Measurements from ENCODE around the gene DGKK. TPM values are rescaled to one million over a fixed set of nuclear protein-coding genes. Genes with fewer than 3 reads are reported as not detected.
A peak's percentile ranks its signal among the peaks of the same experiment; 100 is the strongest.

DGKK gene
- total and polyA plus RNA-seq, 5 donors from 2014 or later = not detected

GRCh38 chrX:50471390-50471789, 765 bp upstream of the DGKK start:
- Histone ChIP-seq H3K4me3 (ENCODE audit: low read depth, low read length) (no peak overlapping the region), H3K27ac (ENCODE audit: insufficient read depth, low read length, poor library complexity, severe bottlenecking) (no peak overlapping the region), H3K9me3 (ENCODE audit: control insufficient read depth in 2 of 2, low read length in 2 of 2) (no peaks in the 10 kb centered on the region), H3K27me3 (ENCODE audit: control insufficient read depth, insufficient read depth, low read length) (peaks cover 7% of the 10 kb centered on the region), H3K36me3 (ENCODE audit: control insufficient read depth, insufficient read depth, low read length) (no peaks in the 10 kb centered on the region), H3K4me1 (ENCODE audit: control insufficient read depth, insufficient read depth, low read length, poor library complexity, severe bottlenecking) (no peaks in the 10 kb centered on the region)
- H3K9me3 Mint-ChIP-seq = peaks cover 0 to 3% (median 0%) of the 10 kb centered on the region in 7 donors
- no peak for ATAC-seq (ENCODE audit: low read depth in 2 of 2)
- DNase-seq = no peak
- peak overlapping the region in 1 of 4 donors; percentile 29 for H3K4me3 Mint-ChIP-seq
- H3K27ac Mint-ChIP-seq = no peak overlapping the region
- no peaks in the 10 kb centered on the region for H3K36me3 Mint-ChIP-seq
- peaks cover 66% of the 10 kb centered on the region for H3K27me3 Mint-ChIP-seq
- peaks cover 0 to 5% (median 0%) of the 10 kb centered on the region in 4 donors for H3K4me1 Mint-ChIP-seq

- Histone ChIP-seq H3K36me3 (ENCODE audit: control insufficient read depth, insufficient read depth, low read length) (no peaks in the 10 kb centered on the region), H3K4me3 (ENCODE audit: low read depth, low read length) (no peak overlapping the region), H3K4me1 (ENCODE audit: control insufficient read depth, insufficient read depth, low read length, poor library complexity, severe bottlenecking) (no peaks in the 10 kb centered on the region), H3K27ac (ENCODE audit: insufficient read depth, low read length, poor library complexity, severe bottlenecking) (no peak overlapping the region), H3K27me3 (ENCODE audit: control insufficient read depth, insufficient read depth, low read length) (peaks cover 3% of the 10 kb centered on the region), H3K9me3 (ENCODE audit: control insufficient read depth in 2 of 2, low read length in 2 of 2) (no peaks in the 10 kb centered on the region)
- Mint-ChIP-seq H3K4me3 (no peak overlapping the region), H3K9me3 (peaks cover 0 to 3% (median 0%) of the 10 kb centered on the region in 7 donors), H3K4me1 (peaks cover 0 to 5% (median 0%) of the 10 kb centered on the region in 4 donors), H3K27ac (no peak overlapping the region), H3K36me3 (no peaks in the 10 kb centered on the region), H3K27me3 (peaks cover 68% of the 10 kb centered on the region)
- no peak for DNase-seq
- ATAC-seq (ENCODE audit: low read depth in 2 of 2) = no peak
These were observed 1.4 kb downstream of the DGKK start for GRCh38 chrX:50469206-50469605.

GRCh38 chrX:50459615-50460014, 11.0 kb downstream of the DGKK start:
- Mint-ChIP-seq H3K4me1 (no peaks in the 10 kb centered on the region), H3K27ac (no peak overlapping the region), H3K4me3 (no peak overlapping the region), H3K36me3 (no peaks in the 10 kb centered on the region), H3K9me3 (peaks cover 0 to 1% (median 0%) of the 10 kb centered on the region in 7 donors), H3K27me3 (peaks cover 14% of the 10 kb centered on the region)
- ATAC-seq (ENCODE audit: low read depth in 2 of 2) (no peak), DNase-seq (no peak)
- Histone ChIP-seq H3K4me3 (ENCODE audit: low read depth, low read length) (no peak overlapping the region), H3K9me3 (ENCODE audit: control insufficient read depth in 2 of 2, low read length in 2 of 2) (no peaks in the 10 kb centered on the region), H3K27me3 (ENCODE audit: control insufficient read depth, insufficient read depth, low read length) (no peaks in the 10 kb centered on the region), H3K36me3 (ENCODE audit: control insufficient read depth, insufficient read depth, low read length) (no peaks in the 10 kb centered on the region), H3K4me1 (ENCODE audit: control insufficient read depth, insufficient read depth, low read length, poor library complexity, severe bottlenecking) (no peaks in the 10 kb centered on the region), H3K27ac (ENCODE audit: insufficient read depth, low read length, poor library complexity, severe bottlenecking) (no peak overlapping the region)

- H3K27me3 Mint-ChIP-seq = peaks cover 12% of the 10 kb centered on the region
- Histone ChIP-seq H3K4me1 (ENCODE audit: control insufficient read depth, insufficient read depth, low read length, poor library complexity, severe bottlenecking) (no peaks in the 10 kb centered on the region), H3K36me3 (ENCODE audit: control insufficient read depth, insufficient read depth, low read length) (no peaks in the 10 kb centered on the region), H3K27ac (ENCODE audit: insufficient read depth, low read length, poor library complexity, severe bottlenecking) (no peak overlapping the region), H3K4me3 (ENCODE audit: low read depth, low read length) (no peak overlapping the region), H3K27me3 (ENCODE audit: control insufficient read depth, insufficient read depth, low read length) (no peaks in the 10 kb centered on the region), H3K9me3 (ENCODE audit: control insufficient read depth in 2 of 2, low read length in 2 of 2) (no peaks in the 10 kb centered on the region)
- H3K9me3 Mint-ChIP-seq = peaks cover 0 to 1% (median 0%) of the 10 kb centered on the region in 7 donors
- no peak for ATAC-seq (ENCODE audit: low read depth in 2 of 2)
- H3K4me1 Mint-ChIP-seq = no peaks in the 10 kb centered on the region
- H3K27ac Mint-ChIP-seq = no peak overlapping the region
- H3K4me3 Mint-ChIP-seq = no peak overlapping the region
- H3K36me3 Mint-ChIP-seq = no peaks in the 10 kb centered on the region
- DNase-seq = no peak
These were observed 12.1 kb downstream of the DGKK start for GRCh38 chrX:50458483-50458882.

- no peak overlapping the region for H3K27ac ChIP-seq (ENCODE audit: insufficient read depth, low read length, poor library complexity, severe bottlenecking)
These were observed 13.7 kb downstream of the DGKK start for GRCh38 chrX:50456712-50457484.

GRCh38 chrX:50452782-50453181, 17.8 kb downstream of the DGKK start:
- peaks cover 0 to 4% (median 0%) of the 10 kb centered on the region in 7 donors for H3K9me3 Mint-ChIP-seq
- ATAC-seq (ENCODE audit: low read depth in 2 of 2) (no peak), DNase-seq (no peak)
- no peaks in the 10 kb centered on the region for H3K27me3 Mint-ChIP-seq
- Histone ChIP-seq H3K27ac (ENCODE audit: insufficient read depth, low read length, poor library complexity, severe bottlenecking) (no peak overlapping the region), H3K4me1 (ENCODE audit: control insufficient read depth, insufficient read depth, low read length, poor library complexity, severe bottlenecking) (no peaks in the 10 kb centered on the region), H3K27me3 (ENCODE audit: control insufficient read depth, insufficient read depth, low read length) (peaks cover 2% of the 10 kb centered on the region), H3K36me3 (ENCODE audit: control insufficient read depth, insufficient read depth, low read length) (no peaks in the 10 kb centered on the region), H3K9me3 (ENCODE audit: control insufficient read depth in 2 of 2, low read length in 2 of 2) (no peaks in the 10 kb centered on the region), H3K4me3 (ENCODE audit: low read depth, low read length) (no peak overlapping the region)
- no peak overlapping the region for H3K4me3 Mint-ChIP-seq
- H3K4me1 Mint-ChIP-seq = no peaks in the 10 kb centered on the region
- H3K27ac Mint-ChIP-seq = no peak overlapping the region
- H3K36me3 Mint-ChIP-seq = no peaks in the 10 kb centered on the region

More at GRCh38 chrX:50456712-50457484, 13.7 kb downstream of the DGKK start:
- Mint-ChIP-seq H3K27ac (no peak overlapping the region), H3K9me3 (peaks cover 0 to 1% (median 0%) of the 10 kb centered on the region in 7 donors), H3K4me3 (no peak overlapping the region), H3K36me3 (no peaks in the 10 kb centered on the region), H3K4me1 (no peaks in the 10 kb centered on the region), H3K27me3 (peaks cover 4% of the 10 kb centered on the region)
- Histone ChIP-seq H3K4me3 (ENCODE audit: low read depth, low read length) (no peak overlapping the region), H3K36me3 (ENCODE audit: control insufficient read depth, insufficient read depth, low read length) (no peaks in the 10 kb centered on the region), H3K4me1 (ENCODE audit: control insufficient read depth, insufficient read depth, low read length, poor library complexity, severe bottlenecking) (no peaks in the 10 kb centered on the region), H3K9me3 (ENCODE audit: control insufficient read depth in 2 of 2, low read length in 2 of 2) (no peaks in the 10 kb centered on the region), H3K27me3 (ENCODE audit: control insufficient read depth, insufficient read depth, low read length) (no peaks in the 10 kb centered on the region)
- ATAC-seq (ENCODE audit: low read depth in 2 of 2) (no peak), DNase-seq (no peak)

- H3K27ac ChIP-seq (ENCODE audit: insufficient read depth, low read length, poor library complexity, severe bottlenecking) = no peak overlapping the region
- no peak for DNase-seq
- no peaks in the 10 kb centered on the region for H3K4me1 Mint-ChIP-seq
- no peak overlapping the region for H3K4me3 Mint-ChIP-seq
- no peaks in the 10 kb centered on the region for H3K27me3 Mint-ChIP-seq
- H3K27ac Mint-ChIP-seq = no peak overlapping the region
- no peaks in the 10 kb centered on the region for H3K36me3 ChIP-seq (ENCODE audit: control insufficient read depth, insufficient read depth, low read length)
- no peak for ATAC-seq (ENCODE audit: low read depth in 2 of 2)
- no peaks in the 10 kb centered on the region for H3K4me1 ChIP-seq (ENCODE audit: control insufficient read depth, insufficient read depth, low read length, poor library complexity, severe bottlenecking)
- no peak overlapping the region for H3K4me3 ChIP-seq (ENCODE audit: low read depth, low read length)
- H3K36me3 Mint-ChIP-seq = no peaks in the 10 kb centered on the region
- peaks cover 0 to 2% (median 0%) of the 10 kb centered on the region in 7 donors for H3K9me3 Mint-ChIP-seq
- peaks cover 2% of the 10 kb centered on the region for H3K27me3 ChIP-seq (ENCODE audit: control insufficient read depth, insufficient read depth, low read length)
- H3K9me3 ChIP-seq (ENCODE audit: control insufficient read depth in 2 of 2, low read length in 2 of 2) = no peaks in the 10 kb centered on the region
These were observed 20.3 kb downstream of the DGKK start for GRCh38 chrX:50450324-50450723.

GRCh38 chrX:50448565-50448964, 22.1 kb downstream of the DGKK start:
- H3K4me1 Mint-ChIP-seq = no peaks in the 10 kb centered on the region
- no peak for ATAC-seq (ENCODE audit: low read depth in 2 of 2)
- no peak overlapping the region for H3K27ac ChIP-seq (ENCODE audit: insufficient read depth, low read length, poor library complexity, severe bottlenecking)
- no peak overlapping the region for H3K4me3 Mint-ChIP-seq
- H3K27me3 ChIP-seq (ENCODE audit: control insufficient read depth, insufficient read depth, low read length) = peaks cover 2% of the 10 kb centered on the region
- H3K4me1 ChIP-seq (ENCODE audit: control insufficient read depth, insufficient read depth, low read length, poor library complexity, severe bottlenecking) = no peaks in the 10 kb centered on the region
- no peaks in the 10 kb centered on the region for H3K27me3 Mint-ChIP-seq
- H3K9me3 Mint-ChIP-seq = peaks cover 0 to 2% (median 0%) of the 10 kb centered on the region in 7 donors
- no peak overlapping the region for H3K27ac Mint-ChIP-seq
- no peaks in the 10 kb centered on the region for H3K36me3 Mint-ChIP-seq
- H3K9me3 ChIP-seq (ENCODE audit: control insufficient read depth in 2 of 2, low read length in 2 of 2) = no peaks in the 10 kb centered on the region
- peak in 1 of 3 donors; percentile 45 for DNase-seq
- H3K36me3 ChIP-seq (ENCODE audit: control insufficient read depth, insufficient read depth, low read length) = no peaks in the 10 kb centered on the region
- no peak overlapping the region for H3K4me3 ChIP-seq (ENCODE audit: low read depth, low read length)
